ENCODE measurements around the gene MAGEA8.
"Not testable (repeated sequence)": the region's sequence is repeated elsewhere in the genome, so short reads cannot be mapped to it uniquely, and the experiment has no call there.

The MAGEA8 gene

GRCh38 chrX:149927964-149928258 lies 46.9 kb downstream of the MAGEA8 start:
- not testable (repeated sequence) for H3K36me3 ChIP-seq (ENCODE audit: insufficient read depth, insufficient read length, low read length); H3K9me3 ChIP-seq (ENCODE audit: insufficient read depth, low read length); H3K4me3 ChIP-seq (ENCODE audit: insufficient read length, low read depth); H3K9ac ChIP-seq (ENCODE audit: insufficient read length, low read depth); H3K27me3 ChIP-seq (ENCODE audit: insufficient read depth, insufficient read length); H3K4me1 ChIP-seq (ENCODE audit: insufficient read depth, insufficient read length); DNase-seq (ENCODE audit: low read depth, low spot score)

GRCh38 chrX:149928635-149929034 lies 47.7 kb downstream of the MAGEA8 start:
- H3K27me3 ChIP-seq (ENCODE audit: insufficient read depth, insufficient read length); H3K4me3 ChIP-seq (ENCODE audit: insufficient read length, low read depth); H3K36me3 ChIP-seq (ENCODE audit: insufficient read depth, insufficient read length, low read length); H3K9ac ChIP-seq (ENCODE audit: insufficient read length, low read depth); DNase-seq (ENCODE audit: low read depth, low spot score); H3K4me1 ChIP-seq (ENCODE audit: insufficient read depth, insufficient read length); H3K9me3 ChIP-seq (ENCODE audit: insufficient read depth, low read length): not testable (repeated sequence)

GRCh38 chrX:149929400-149929799 lies 48.4 kb downstream of the MAGEA8 start, which contains the start of gene HSFX4:
TSS of gene HSFX4 (plus strand) at chrX:149929573. CDS start at chrX:149929645, 72 bp downstream.
- not testable (repeated sequence) for H3K9ac ChIP-seq (ENCODE audit: insufficient read length, low read depth); H3K4me1 ChIP-seq (ENCODE audit: insufficient read depth, insufficient read length); DNase-seq (ENCODE audit: low read depth, low spot score); H3K4me3 ChIP-seq (ENCODE audit: insufficient read length, low read depth); H3K9me3 ChIP-seq (ENCODE audit: insufficient read depth, low read length); H3K36me3 ChIP-seq (ENCODE audit: insufficient read depth, insufficient read length, low read length); H3K27me3 ChIP-seq (ENCODE audit: insufficient read depth, insufficient read length)

- H3K4me3 ChIP-seq (ENCODE audit: insufficient read length, low read depth); H3K36me3 ChIP-seq (ENCODE audit: insufficient read depth, insufficient read length, low read length); DNase-seq (ENCODE audit: low read depth, low spot score); H3K9ac ChIP-seq (ENCODE audit: insufficient read length, low read depth); H3K4me1 ChIP-seq (ENCODE audit: insufficient read depth, insufficient read length); H3K9me3 ChIP-seq (ENCODE audit: insufficient read depth, low read length); H3K27me3 ChIP-seq (ENCODE audit: insufficient read depth, insufficient read length): not testable (repeated sequence)
Observed at GRCh38 chrX:149931355-149931754, 50.4 kb downstream of the MAGEA8 start.

GRCh38 chrX:149932150-149932549 lies 51.2 kb downstream of the MAGEA8 start:
- not testable (repeated sequence) for H3K9me3 ChIP-seq (ENCODE audit: insufficient read depth, low read length); H3K27me3 ChIP-seq (ENCODE audit: insufficient read depth, insufficient read length); DNase-seq (ENCODE audit: low read depth, low spot score); H3K4me1 ChIP-seq (ENCODE audit: insufficient read depth, insufficient read length); H3K4me3 ChIP-seq (ENCODE audit: insufficient read length, low read depth); H3K36me3 ChIP-seq (ENCODE audit: insufficient read depth, insufficient read length, low read length); H3K9ac ChIP-seq (ENCODE audit: insufficient read length, low read depth)

- not testable (repeated sequence) for H3K4me3 ChIP-seq (ENCODE audit: insufficient read length, low read depth); H3K9me3 ChIP-seq (ENCODE audit: insufficient read depth, low read length); H3K27me3 ChIP-seq (ENCODE audit: insufficient read depth, insufficient read length); H3K9ac ChIP-seq (ENCODE audit: insufficient read length, low read depth); DNase-seq (ENCODE audit: low read depth, low spot score); H3K4me1 ChIP-seq (ENCODE audit: insufficient read depth, insufficient read length); H3K36me3 ChIP-seq (ENCODE audit: insufficient read depth, insufficient read length, low read length)
Observed at GRCh38 chrX:149932970-149933369, 52.0 kb downstream of the MAGEA8 start.

GRCh38 chrX:149933547-149933946 lies 52.6 kb downstream of the MAGEA8 start:
- not testable (repeated sequence) for H3K9ac ChIP-seq (ENCODE audit: insufficient read length, low read depth); H3K4me1 ChIP-seq (ENCODE audit: insufficient read depth, insufficient read length); H3K9me3 ChIP-seq (ENCODE audit: insufficient read depth, low read length); H3K4me3 ChIP-seq (ENCODE audit: insufficient read length, low read depth); H3K27me3 ChIP-seq (ENCODE audit: insufficient read depth, insufficient read length); DNase-seq (ENCODE audit: low read depth, low spot score); H3K36me3 ChIP-seq (ENCODE audit: insufficient read depth, insufficient read length, low read length)

Data from NT2/D1 (cell line).